Kidney (tissue), 14 donors: ENCODE results near the gene MPRIP. TPM values are rescaled to one million over a fixed set of nuclear protein-coding genes. Genes with fewer than 3 reads are reported as not detected.

Source experiments
- DNase-seq, 5 donors: peaks; one replicate each; pipeline ENCODE4 v3.0.0-alpha.2; 2013 to 2020
- FAIRE-seq: peaks from 2 replicates; lab custom pipeline; 2012; peaks lifted over from hg19 to GRCh38; lab: Jason Lieb, UNC
- H3K27ac ChIP-seq, 2 donors: one replicate each; pipeline ENCODE4 v1.7.0; 2013; ENCODE audit warnings: low read depth in 2 of 2, low read length in 2 of 2, inconsistent platforms in 1 of 2
- H3K27me3 ChIP-seq: one replicate; pipeline ENCODE4 v1.7.1; 2013; ENCODE audit warnings: low read length, inconsistent platforms; ENCODE audit not compliant: control insufficient read depth, insufficient read depth
- H3K36me3 ChIP-seq, 3 donors: one replicate each; pipeline versions ENCODE4 v1.7.0 to v1.7.1; 2013; ENCODE audit warnings: low read length in 3 of 3, control low read depth in 1 of 3, inconsistent platforms in 1 of 3; ENCODE audit not compliant: insufficient read depth in 3 of 3, control insufficient read depth in 2 of 3
- H3K4me1 ChIP-seq, 3 donors: one replicate each; pipeline versions ENCODE4 v1.7.0 to v1.7.1; 2013; ENCODE audit warnings: low read length in 3 of 3, inconsistent platforms in 1 of 3, low read depth in 1 of 3; ENCODE audit not compliant: control insufficient read depth in 2 of 3, insufficient read depth in 2 of 3
- H3K4me3 ChIP-seq, 3 donors: one replicate each; pipeline versions ENCODE4 v1.7.0 to v1.8.1; 2013; ENCODE audit warnings: low read length in 3 of 3, control low read depth in 1 of 3, inconsistent platforms in 1 of 3
- H3K9ac ChIP-seq, 3 donors: one replicate each; pipeline versions ENCODE4 v1.7.0 to v1.7.1; 2013; ENCODE audit warnings: low read length in 3 of 3, control low read depth in 1 of 3, inconsistent platforms in 1 of 3
- H3K9me3 ChIP-seq, 3 donors: one replicate each; pipeline versions ENCODE4 v1.7.0 to v1.7.1; 2013; ENCODE audit warnings: low read length in 3 of 3, control low read depth in 1 of 3, inconsistent platforms in 1 of 3; ENCODE audit not compliant: control insufficient read depth in 2 of 3, insufficient read depth in 1 of 3
- CTCF ChIP-seq: IDR thresholded peaks from 3 replicates; pipeline ENCODE4 v1.5.1; 2012; ENCODE audit warnings: mild to moderate bottlenecking, moderate library complexity, borderline replicate concordance; ENCODE audit not compliant: insufficient read depth; ENCODE audit errors: extremely low read depth
- intact Hi-C: fragments of 100-400 bp; cut with DNase I; formaldehyde crosslinking; loops from one replicate; pipeline ENCODE4 v1.11.1; 2022
- polyA plus RNA-seq: library from polyadenylated mRNA; stranded (reverse); fragments of 350-450 nt; fragmentation: Illumina TruSeq; extraction: RNeasy Lipid Tissue Mini Kit (QIAGEN cat#74804); gene quantifications from one replicate; pipeline ENCODE4 v1.2.3, GENCODE V29; 2014; ENCODE audit warnings: low read depth, low replicate concordance; ENCODE audit not compliant: insufficient read depth
- total RNA-seq: library from RNA; stranded (reverse); fragmentation: NEBNext Ultra II Directional; extraction: Animal tissue kit (Norgen Biotek cat#: 25700); gene quantifications from one replicate; pipeline ENCODE4 v1.2.1, GENCODE V29; 2021
- donor health status: control.
- donor health status: control.
- donor health status: control.
- donor health status: control.
- donor health status: control.
- donor health status: DM: yes; HTN: yes; CAD: no.
- donor health status: Normal renal cell carcinoma (clear cell type).

MPRIP gene
- total and polyA plus RNA-seq, 2 donors from 2014 or later, result 120 to 250 TPM

GRCh38 chr17:17105976-17106375, 63.7 kb downstream of the MPRIP start:
- H3K4me3 ChIP-seq, result no peak overlapping the region
- FAIRE-seq (no peak), DNase-seq (no peak)
- intact Hi-C loops, result no loop called here
- H3K27me3 ChIP-seq, result no peaks in the 10 kb centered on the region
- peak overlapping the region; percentile 59 to 64 for H3K27ac ChIP-seq
- H3K36me3 ChIP-seq, result peaks cover 0 to 2% (median 0%) of the 10 kb centered on the region in 3 donors
- no peak for TF ChIP-seq CTCF
- no peak overlapping the region for H3K9ac ChIP-seq
- peaks cover 0 to 54% (median 44%) of the 10 kb centered on the region in 3 donors for H3K4me1 ChIP-seq
- no peaks in the 10 kb centered on the region for H3K9me3 ChIP-seq

- peak overlapping the region; percentile 59 to 64 for H3K27ac ChIP-seq
- FAIRE-seq, result no peak
Observed at GRCh38 chr17:17106756-17107155, 64.5 kb downstream of the MPRIP start.

GRCh38 chr17:17107281-17107680, 65.0 kb downstream of the MPRIP start:
- no peak for TF ChIP-seq CTCF
- Histone ChIP-seq H3K9me3 (no peaks in the 10 kb centered on the region), H3K4me1 (peaks cover 0 to 64% (median 46%) of the 10 kb centered on the region in 3 donors), H3K9ac (peak overlapping the region in 1 of 3 donors; percentile 15), H3K27ac (peak overlapping the region; percentile 2 to 33), H3K36me3 (peaks cover 0 to 2% (median 0%) of the 10 kb centered on the region in 3 donors), H3K27me3 (no peaks in the 10 kb centered on the region), H3K4me3 (no peak overlapping the region)
- intact Hi-C loops, result no loop called here
- peak in 1 of 5 donors; percentile 48 for DNase-seq
- FAIRE-seq, result no peak

More at GRCh38 chr17:17106756-17107155, 64.5 kb downstream of the MPRIP start:
- H3K27me3 ChIP-seq, result no peaks in the 10 kb centered on the region
- H3K4me1 ChIP-seq, result peaks cover 0 to 61% (median 43%) of the 10 kb centered on the region in 3 donors
- no peak for TF ChIP-seq CTCF
- intact Hi-C loops, result no loop called here
- DNase-seq, result peak in 1 of 5 donors; percentile 25
- H3K36me3 ChIP-seq, result peaks cover 0 to 2% (median 0%) of the 10 kb centered on the region in 3 donors
- H3K4me3 ChIP-seq, result no peak overlapping the region
- H3K9ac ChIP-seq, result no peak overlapping the region
- H3K9me3 ChIP-seq, result no peaks in the 10 kb centered on the region
